K562 (cell line): Measurements from ENCODE around the gene B4GALNT4.

ENCODE experiments used
- ZNF384 ChIP-seq: IDR thresholded peaks from 2 replicates; pipeline ENCODE4 v1.6.1; 2012; ENCODE audit warnings: low read depth, low read length, improper control_type of control experiment
- TF ChIP-seq, protein P1 (sequence below), 3 experiments: IDR thresholded peaks in 2 of 3; conservative IDR thresholded peaks in 1 of 3; 2 replicates each; pipeline ENCODE4 v1.5.1; 2011 to 2012; ENCODE audit warnings: low read length in 3 of 3, mild to moderate bottlenecking in 3 of 3, control low read depth in 2 of 3, improper control_type of control experiment in 1 of 3, inconsistent platforms in 1 of 3, low read depth in 1 of 3, mixed read lengths in 1 of 3, moderate library complexity in 1 of 3; ENCODE audit not compliant: insufficient read depth in 2 of 3

DNA sequence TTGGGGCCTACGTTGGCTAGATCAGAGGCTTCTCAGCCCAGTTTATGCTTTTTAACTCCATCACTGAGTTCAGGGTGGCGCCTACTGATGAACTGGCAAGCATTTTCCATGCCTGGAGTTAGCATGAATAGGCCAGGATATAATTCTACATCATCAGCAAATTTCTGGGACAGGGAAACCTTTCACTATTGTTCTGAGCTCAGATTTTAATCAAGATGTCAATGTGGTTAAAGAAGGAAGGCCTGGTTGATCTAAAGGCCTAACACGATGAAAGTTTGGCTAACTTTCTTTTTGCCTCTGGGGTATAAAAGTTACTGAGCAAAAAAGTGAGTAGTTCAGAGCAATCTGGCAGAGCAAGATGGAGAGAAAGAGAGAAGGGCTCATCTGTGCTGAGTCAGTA is 27.0 kb upstream of the B4GALNT4 start:
- TF ChIP-seq, protein P1, sequence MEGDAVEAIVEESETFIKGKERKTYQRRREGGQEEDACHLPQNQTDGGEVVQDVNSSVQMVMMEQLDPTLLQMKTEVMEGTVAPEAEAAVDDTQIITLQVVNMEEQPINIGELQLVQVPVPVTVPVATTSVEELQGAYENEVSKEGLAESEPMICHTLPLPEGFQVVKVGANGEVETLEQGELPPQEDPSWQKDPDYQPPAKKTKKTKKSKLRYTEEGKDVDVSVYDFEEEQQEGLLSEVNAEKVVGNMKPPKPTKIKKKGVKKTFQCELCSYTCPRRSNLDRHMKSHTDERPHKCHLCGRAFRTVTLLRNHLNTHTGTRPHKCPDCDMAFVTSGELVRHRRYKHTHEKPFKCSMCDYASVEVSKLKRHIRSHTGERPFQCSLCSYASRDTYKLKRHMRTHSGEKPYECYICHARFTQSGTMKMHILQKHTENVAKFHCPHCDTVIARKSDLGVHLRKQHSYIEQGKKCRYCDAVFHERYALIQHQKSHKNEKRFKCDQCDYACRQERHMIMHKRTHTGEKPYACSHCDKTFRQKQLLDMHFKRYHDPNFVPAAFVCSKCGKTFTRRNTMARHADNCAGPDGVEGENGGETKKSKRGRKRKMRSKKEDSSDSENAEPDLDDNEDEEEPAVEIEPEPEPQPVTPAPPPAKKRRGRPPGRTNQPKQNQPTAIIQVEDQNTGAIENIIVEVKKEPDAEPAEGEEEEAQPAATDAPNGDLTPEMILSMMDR (IDR thresholded peaks at IDR 0.05 in 2 of 3, conservative IDR thresholded peaks at IDR 0.05 in 1 of 3; ENCODE audit: insufficient read depth in 2 of 3, low read depth in 1 of 3, low read length in 3 of 3) = no peak
- TF ChIP-seq ZNF384 = no peak
